H1 (cell line): ENCODE results near the gene HMX1.

Experiments
- ATF3 ChIP-seq: IDR thresholded peaks from 2 replicates; pipeline ENCODE4 v1.6.1; 2011; ENCODE audit warnings: low read depth, mild to moderate bottlenecking, low read length; ENCODE audit not compliant: insufficient read depth
- CTCF ChIP-seq, 3 experiments: IDR thresholded peaks; 1 replicate in 2 of 3; 2 replicates in 1 of 3; pipeline versions ENCODE4 v1.5.1 to v1.6.1; 2011; ENCODE audit warnings: low read length in 3 of 3, mild to moderate bottlenecking in 3 of 3, inconsistent platforms in 2 of 3, low read depth in 1 of 3, moderate library complexity in 1 of 3; ENCODE audit not compliant: insufficient read depth in 1 of 3; ENCODE audit errors: control extremely low read depth in 1 of 3
- EZH2 ChIP-seq: fragments of 200-600 bp; sonication (generic); IDR thresholded peaks from 2 replicates; pipeline ENCODE4 v1.7.1; 2012; ENCODE audit warnings: low read depth, mild to moderate bottlenecking, moderate library complexity, low read length, inconsistent platforms; ENCODE audit not compliant: severe bottlenecking
- GTF2F1 ChIP-seq: IDR thresholded peaks from 2 replicates; pipeline ENCODE4 v1.6.1; 2012; ENCODE audit warnings: low read depth, low read length, improper control_type of control experiment, borderline replicate concordance
- HDAC2 ChIP-seq, 2 experiments: fragments of 300-600 bp in 1 of 2; sonication (generic) in 1 of 2; IDR thresholded peaks; 2 replicates each; pipeline ENCODE4 v1.6.1; 2011 to 2012; ENCODE audit warnings: low read depth in 2 of 2, low read length in 2 of 2, mild to moderate bottlenecking in 2 of 2, moderate library complexity in 2 of 2, borderline replicate concordance in 1 of 2, inconsistent platforms in 1 of 2
- KDM5A ChIP-seq: fragments of 200-600 bp; IDR thresholded peaks from 2 replicates; pipeline ENCODE4 v1.7.1; 2012; ENCODE audit warnings: mild to moderate bottlenecking, low read length, inconsistent platforms, mixed read lengths
- MAX ChIP-seq: IDR thresholded peaks from 2 replicates; pipeline ENCODE4 v1.6.1; 2012; ENCODE audit warnings: inconsistent platforms
- PHF8 ChIP-seq: fragments of 200-600 bp; sonication (generic); conservative IDR thresholded peaks from 2 replicates; pipeline ENCODE4 v1.7.1; 2012; ENCODE audit warnings: low read depth, mild to moderate bottlenecking, inconsistent platforms, low read length, moderate library complexity
- POLR2A ChIP-seq, 2 experiments: IDR thresholded peaks; 1 replicate in 1 of 2; 2 replicates in 1 of 2; pipeline ENCODE4 v1.6.1; 2011; ENCODE audit warnings: low read depth in 2 of 2, low read length in 2 of 2, mild to moderate bottlenecking in 2 of 2; ENCODE audit errors: control extremely low read depth in 1 of 2
- SIX5 ChIP-seq: IDR thresholded peaks from 2 replicates; pipeline ENCODE4 v1.6.1; 2011; ENCODE audit warnings: mild to moderate bottlenecking, low read depth, low read length
- SUZ12 ChIP-seq: fragments of 200-600 bp; sonication (generic); IDR thresholded peaks from 2 replicates; pipeline ENCODE4 v1.6.1; 2012; ENCODE audit warnings: mild to moderate bottlenecking, inconsistent platforms, low read length, moderate library complexity, mixed read lengths
- TBP ChIP-seq: IDR thresholded peaks from 2 replicates; pipeline ENCODE4 v1.6.1; 2011; ENCODE audit warnings: low read depth, low read length, improper control_type of control experiment
- YY1 ChIP-seq: IDR thresholded peaks from 2 replicates; pipeline ENCODE4 v1.6.1; 2011; ENCODE audit warnings: low read depth, mild to moderate bottlenecking, low read length

- no peak for TF ChIP-seq SIX5
- no peak for TF ChIP-seq CTCF (IDR thresholded peaks at IDR 0.05; ENCODE audit: control extremely low read depth in 1 of 3, insufficient read depth in 1 of 3, low read depth in 1 of 3, low read length in 3 of 3)
- TF ChIP-seq MAX: no peak
- no peak for TF ChIP-seq YY1
- TF ChIP-seq TBP: no peak
- no peak for TF ChIP-seq POLR2A (IDR thresholded peaks at IDR 0.05; ENCODE audit: control extremely low read depth in 1 of 2, low read depth in 2 of 2, low read length in 2 of 2)
- no peak for TF ChIP-seq EZH2
- no peak for TF ChIP-seq ATF3
- TF ChIP-seq GTF2F1: no peak
- TF ChIP-seq SUZ12: no peak
- TF ChIP-seq PHF8: no peak; the same call in 1 of the 2 replicates
- TF ChIP-seq HDAC2 (IDR thresholded peaks at IDR 0.05; ENCODE audit: borderline replicate concordance in 1 of 2, low read depth in 2 of 2, low read length in 2 of 2): no peak
- TF ChIP-seq KDM5A: no peak
Measured at GRCh38 chr4:8892556-8893226, 21.1 kb upstream of the HMX1 start.
